Measurements from ENCODE around the gene INAFM2.

Gene INAFM2

GRCh38 chr15:40300367-40300766 lies 23.1 kb upstream of the INAFM2 start:
- H3K4me3 ChIP-seq (ENCODE audit: low read depth, low read length): no peak overlapping the region
- DNase-seq (ENCODE audit: low read depth): no peak
- TF ChIP-seq CTCF (IDR thresholded peaks at IDR 0.05; ENCODE audit: insufficient read depth, low read depth, low read length, missing control alignments): no peak

- no peak for DNase-seq (ENCODE audit: low read depth)
- no peak overlapping the region for H3K4me3 ChIP-seq (ENCODE audit: low read depth, low read length)
- TF ChIP-seq CTCF (IDR thresholded peaks at IDR 0.05; ENCODE audit: insufficient read depth, low read depth, low read length, missing control alignments): no peak
Measured at GRCh38 chr15:40300771-40301170, 22.7 kb upstream of the INAFM2 start.

GRCh38 chr15:40301467-40302179 lies 21.9 kb upstream of the INAFM2 start:
- DNase-seq (ENCODE audit: low read depth): no peak
- no peak overlapping the region for H3K4me3 ChIP-seq (ENCODE audit: low read depth, low read length)
- no peak for TF ChIP-seq CTCF (IDR thresholded peaks at IDR 0.05; ENCODE audit: insufficient read depth, low read depth, low read length, missing control alignments)

- no peak overlapping the region for H3K4me3 ChIP-seq (ENCODE audit: low read depth, low read length)
- no peak for DNase-seq (ENCODE audit: low read depth)
- TF ChIP-seq CTCF (IDR thresholded peaks at IDR 0.05; ENCODE audit: insufficient read depth, low read depth, low read length, missing control alignments): no peak
Measured at GRCh38 chr15:40302288-40302886, 21.1 kb upstream of the INAFM2 start.

GRCh38 chr15:40302981-40303380 lies 20.5 kb upstream of the INAFM2 start:
- DNase-seq (ENCODE audit: low read depth): no peak
- H3K4me3 ChIP-seq (ENCODE audit: low read depth, low read length): no peak overlapping the region
- no peak for TF ChIP-seq CTCF (IDR thresholded peaks at IDR 0.05; ENCODE audit: insufficient read depth, low read depth, low read length, missing control alignments)

- H3K4me3 ChIP-seq (ENCODE audit: low read depth, low read length): no peak overlapping the region
- TF ChIP-seq CTCF (IDR thresholded peaks at IDR 0.05; ENCODE audit: insufficient read depth, low read depth, low read length, missing control alignments): no peak
- no peak for DNase-seq (ENCODE audit: low read depth)
Measured at GRCh38 chr15:40303576-40303975, 19.9 kb upstream of the INAFM2 start.

GRCh38 chr15:40305281-40305680 lies 18.2 kb upstream of the INAFM2 start:
- no peak overlapping the region for H3K4me3 ChIP-seq (ENCODE audit: low read depth, low read length)
- no peak for DNase-seq (ENCODE audit: low read depth)
- TF ChIP-seq CTCF (IDR thresholded peaks at IDR 0.05; ENCODE audit: insufficient read depth, low read depth, low read length, missing control alignments): no peak

Data from GM12865 (cell line).